Measurements from ENCODE around the gene NACC2. TPM values are rescaled to one million over a fixed set of nuclear protein-coding genes. Genes with fewer than 3 reads are reported as not detected.

NACC2 gene
- total and polyA plus RNA-seq, 9 of the 15 experiments (the other 6 are each of a cell fraction or from before 2014, with no cell fraction given): 0.70 to 25.1 (median 5.6) TPM

DNA sequence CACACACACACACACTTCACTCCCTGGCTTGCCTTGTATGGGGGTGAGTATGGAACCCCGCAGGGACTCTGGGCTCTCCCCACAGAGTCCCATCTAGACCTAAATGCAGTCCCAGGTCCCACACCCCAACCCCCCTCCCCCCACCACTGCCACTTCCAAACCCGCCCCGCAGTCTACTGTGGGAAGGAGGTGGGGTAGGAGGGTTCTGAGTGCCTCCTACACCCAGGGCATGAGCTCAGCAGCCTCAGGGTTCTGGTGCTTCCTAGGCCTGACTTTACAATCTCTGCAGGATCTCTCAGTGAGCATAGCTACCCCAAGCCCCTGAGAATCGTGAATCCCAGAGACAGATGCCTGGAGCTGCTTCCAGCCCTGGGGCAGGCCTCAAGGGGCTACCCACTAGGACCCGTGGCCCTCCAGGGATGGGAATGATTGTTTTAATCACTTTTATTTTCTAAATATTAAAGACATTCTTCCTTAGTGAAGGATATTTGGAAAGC, 1.5 kb upstream of the NACC2 start:
- intact Hi-C loops (cut with micrococcal nuclease) (loop anchor here (10.0 kb wide), 1 partner anchor 132 kb away; the partner anchor contains the start of gene UBAC1), in situ Hi-C loops (cut with MboI) (no loop called here)
- ChIA-PET CTCF (ENCODE audit: low intra/inter-chr PET ratio) (no interaction called here), POLR2A (interaction anchor here (0.6 to 1.7 kb wide), 3 partner anchors 10 to 13 kb away, joined by 3 to 6 read pairs (median 3); no protein-coding TSS in a partner anchor)
- Histone ChIP-seq H3K9me3 (replicated peaks; ENCODE audit: control insufficient read depth, insufficient read depth, low read depth, low read length) (no peaks in the 10 kb centered on the region), H3K27ac (ENCODE audit: extremely low read depth, low read depth, low read length) (no peak overlapping the region), H3K27me3 (ENCODE audit: control insufficient read depth in 2 of 2, insufficient read depth in 2 of 2, low read length in 2 of 2) (no peaks in the 10 kb centered on the region), H3K36me3 (ENCODE audit: control insufficient read depth, insufficient read depth, low read length) (peaks cover 15% of the 10 kb centered on the region; the same call in 2 of the 3 replicates), H3K9me1 (ENCODE audit: control insufficient read depth, insufficient read depth, low read length) (no peaks in the 10 kb centered on the region), H3K9ac (ENCODE audit: insufficient read depth in 1 of 2, low read depth in 2 of 2, low read length in 2 of 2) (peak overlapping the region in 1 of 2 experiments; percentile 98; a peak in 1 of 4 replicates), H3K4me1 (replicated peaks in 1 of 2; ENCODE audit: control insufficient read depth in 2 of 2, insufficient read depth in 2 of 2, low read length in 2 of 2) (peaks cover 27 to 71% of the 10 kb centered on the region in 2 experiments; a peak in 4 of 5 replicates), H2AFZ (ENCODE audit: low read depth, low read length) (no peak overlapping the region), H3K4me3 (no peak overlapping the region), H3K79me2 (ENCODE audit: control insufficient read depth, insufficient read depth, low read length) (peaks cover 32% of the 10 kb centered on the region), H4K20me1 (replicated peaks; ENCODE audit: control insufficient read depth, insufficient read depth, low read length) (no peaks in the 10 kb centered on the region; the same call in 1 of the 2 replicates), H3K4me2 (ENCODE audit: insufficient read depth, low read length) (no peak overlapping the region)
- DNase-seq (ENCODE audit: extremely low read depth in 1 of 4, low spot score in 3 of 4) (peak in 1 of 4 experiments; percentile 9), ATAC-seq (no peak), FAIRE-seq (no peak)
- BruUV-seq (replicated peaks): no TSS peak
- WGBS (ENCODE audit: insufficient coverage, low coverage, missing lambda C conversion rate): 64% methylated on average over 5 of the region's 5 CpGs
- TF ChIP-seq SRSF9 (IDR thresholded peaks at IDR 0.05; ENCODE audit: borderline replicate concordance, low read depth, low read length) (no peak), BCL6 (CRISPR knock-in tag; IDR thresholded peaks at IDR 0.05) (no peak), SMARCA5 (IDR thresholded peaks at IDR 0.05) (no peak), EHMT2 (IDR thresholded peaks at IDR 0.05) (no peak), ZNF444 (CRISPR knock-in tag; IDR thresholded peaks at IDR 0.05) (no peak), SETDB1 (IDR thresholded peaks at IDR 0.05; ENCODE audit: low read length) (no peak), RUNX1 (IDR thresholded peaks at IDR 0.05; ENCODE audit: low read depth) (no peak), RAD51 (IDR thresholded peaks at IDR 0.05; ENCODE audit: borderline replicate concordance, low read depth) (no peak)
- TF ChIP-seq, protein P1, sequence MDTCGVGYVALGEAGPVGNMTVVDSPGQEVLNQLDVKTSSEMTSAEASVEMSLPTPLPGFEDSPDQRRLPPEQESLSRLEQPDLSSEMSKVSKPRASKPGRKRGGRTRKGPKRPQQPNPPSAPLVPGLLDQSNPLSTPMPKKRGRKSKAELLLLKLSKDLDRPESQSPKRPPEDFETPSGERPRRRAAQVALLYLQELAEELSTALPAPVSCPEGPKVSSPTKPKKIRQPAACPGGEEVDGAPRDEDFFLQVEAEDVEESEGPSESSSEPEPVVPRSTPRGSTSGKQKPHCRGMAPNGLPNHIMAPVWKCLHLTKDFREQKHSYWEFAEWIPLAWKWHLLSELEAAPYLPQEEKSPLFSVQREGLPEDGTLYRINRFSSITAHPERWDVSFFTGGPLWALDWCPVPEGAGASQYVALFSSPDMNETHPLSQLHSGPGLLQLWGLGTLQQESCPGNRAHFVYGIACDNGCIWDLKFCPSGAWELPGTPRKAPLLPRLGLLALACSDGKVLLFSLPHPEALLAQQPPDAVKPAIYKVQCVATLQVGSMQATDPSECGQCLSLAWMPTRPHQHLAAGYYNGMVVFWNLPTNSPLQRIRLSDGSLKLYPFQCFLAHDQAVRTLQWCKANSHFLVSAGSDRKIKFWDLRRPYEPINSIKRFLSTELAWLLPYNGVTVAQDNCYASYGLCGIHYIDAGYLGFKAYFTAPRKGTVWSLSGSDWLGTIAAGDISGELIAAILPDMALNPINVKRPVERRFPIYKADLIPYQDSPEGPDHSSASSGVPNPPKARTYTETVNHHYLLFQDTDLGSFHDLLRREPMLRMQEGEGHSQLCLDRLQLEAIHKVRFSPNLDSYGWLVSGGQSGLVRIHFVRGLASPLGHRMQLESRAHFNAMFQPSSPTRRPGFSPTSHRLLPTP (IDR thresholded peaks at IDR 0.05; ENCODE audit: borderline replicate concordance, extremely low read depth, insufficient read length): no peak
- TF ChIP-seq, protein P2, sequence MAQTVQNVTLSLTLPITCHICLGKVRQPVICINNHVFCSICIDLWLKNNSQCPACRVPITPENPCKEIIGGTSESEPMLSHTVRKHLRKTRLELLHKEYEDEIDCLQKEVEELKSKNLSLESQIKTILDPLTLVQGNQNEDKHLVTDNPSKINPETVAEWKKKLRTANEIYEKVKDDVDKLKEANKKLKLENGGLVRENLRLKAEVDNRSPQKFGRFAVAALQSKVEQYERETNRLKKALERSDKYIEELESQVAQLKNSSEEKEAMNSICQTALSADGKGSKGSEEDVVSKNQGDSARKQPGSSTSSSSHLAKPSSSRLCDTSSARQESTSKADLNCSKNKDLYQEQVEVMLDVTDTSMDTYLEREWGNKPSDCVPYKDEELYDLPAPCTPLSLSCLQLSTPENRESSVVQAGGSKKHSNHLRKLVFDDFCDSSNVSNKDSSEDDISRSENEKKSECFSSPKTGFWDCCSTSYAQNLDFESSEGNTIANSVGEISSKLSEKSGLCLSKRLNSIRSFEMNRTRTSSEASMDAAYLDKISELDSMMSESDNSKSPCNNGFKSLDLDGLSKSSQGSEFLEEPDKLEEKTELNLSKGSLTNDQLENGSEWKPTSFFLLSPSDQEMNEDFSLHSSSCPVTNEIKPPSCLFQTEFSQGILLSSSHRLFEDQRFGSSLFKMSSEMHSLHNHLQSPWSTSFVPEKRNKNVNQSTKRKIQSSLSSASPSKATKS (CRISPR knock-in tag; IDR thresholded peaks at IDR 0.05): no peak
- TF ChIP-seq, protein P3, sequence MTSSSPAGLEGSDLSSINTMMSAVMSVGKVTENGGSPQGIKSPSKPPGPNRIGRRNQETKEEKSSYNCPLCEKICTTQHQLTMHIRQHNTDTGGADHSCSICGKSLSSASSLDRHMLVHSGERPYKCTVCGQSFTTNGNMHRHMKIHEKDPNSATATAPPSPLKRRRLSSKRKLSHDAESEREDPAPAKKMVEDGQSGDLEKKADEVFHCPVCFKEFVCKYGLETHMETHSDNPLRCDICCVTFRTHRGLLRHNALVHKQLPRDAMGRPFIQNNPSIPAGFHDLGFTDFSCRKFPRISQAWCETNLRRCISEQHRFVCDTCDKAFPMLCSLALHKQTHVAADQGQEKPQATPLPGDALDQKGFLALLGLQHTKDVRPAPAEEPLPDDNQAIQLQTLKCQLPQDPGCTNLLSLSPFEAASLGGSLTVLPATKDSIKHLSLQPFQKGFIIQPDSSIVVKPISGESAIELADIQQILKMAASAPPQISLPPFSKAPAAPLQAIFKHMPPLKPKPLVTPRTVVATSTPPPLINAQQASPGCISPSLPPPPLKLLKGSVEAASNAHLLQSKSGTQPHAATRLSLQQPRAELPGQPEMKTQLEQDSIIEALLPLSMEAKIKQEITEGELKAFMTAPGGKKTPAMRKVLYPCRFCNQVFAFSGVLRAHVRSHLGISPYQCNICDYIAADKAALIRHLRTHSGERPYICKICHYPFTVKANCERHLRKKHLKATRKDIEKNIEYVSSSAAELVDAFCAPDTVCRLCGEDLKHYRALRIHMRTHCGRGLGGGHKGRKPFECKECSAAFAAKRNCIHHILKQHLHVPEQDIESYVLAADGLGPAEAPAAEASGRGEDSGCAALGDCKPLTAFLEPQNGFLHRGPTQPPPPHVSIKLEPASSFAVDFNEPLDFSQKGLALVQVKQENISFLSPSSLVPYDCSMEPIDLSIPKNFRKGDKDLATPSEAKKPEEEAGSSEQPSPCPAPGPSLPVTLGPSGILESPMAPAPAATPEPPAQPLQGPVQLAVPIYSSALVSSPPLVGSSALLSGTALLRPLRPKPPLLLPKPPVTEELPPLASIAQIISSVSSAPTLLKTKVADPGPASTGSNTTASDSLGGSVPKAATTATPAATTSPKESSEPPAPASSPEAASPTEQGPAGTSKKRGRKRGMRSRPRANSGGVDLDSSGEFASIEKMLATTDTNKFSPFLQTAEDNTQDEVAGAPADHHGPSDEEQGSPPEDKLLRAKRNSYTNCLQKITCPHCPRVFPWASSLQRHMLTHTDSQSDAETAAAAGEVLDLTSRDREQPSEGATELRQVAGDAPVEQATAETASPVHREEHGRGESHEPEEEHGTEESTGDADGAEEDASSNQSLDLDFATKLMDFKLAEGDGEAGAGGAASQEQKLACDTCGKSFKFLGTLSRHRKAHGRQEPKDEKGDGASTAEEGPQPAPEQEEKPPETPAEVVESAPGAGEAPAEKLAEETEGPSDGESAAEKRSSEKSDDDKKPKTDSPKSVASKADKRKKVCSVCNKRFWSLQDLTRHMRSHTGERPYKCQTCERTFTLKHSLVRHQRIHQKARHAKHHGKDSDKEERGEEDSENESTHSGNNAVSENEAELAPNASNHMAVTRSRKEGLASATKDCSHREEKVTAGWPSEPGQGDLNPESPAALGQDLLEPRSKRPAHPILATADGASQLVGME (CRISPR knock-in tag; IDR thresholded peaks at IDR 0.05): no peak

Data from K562 (cell line).